DMS153 (cell line): ENCODE measurements around the gene STMN3.
"Not testable (repeated sequence)": the region's sequence is repeated elsewhere in the genome, so short reads cannot be mapped to it uniquely, and the experiment has no call there.

Source experiments
- DNase-seq: peaks from one replicate; lab custom pipeline; 2025; lab: John Stamatoyannopoulos, UW

Gene STMN3

DNA sequence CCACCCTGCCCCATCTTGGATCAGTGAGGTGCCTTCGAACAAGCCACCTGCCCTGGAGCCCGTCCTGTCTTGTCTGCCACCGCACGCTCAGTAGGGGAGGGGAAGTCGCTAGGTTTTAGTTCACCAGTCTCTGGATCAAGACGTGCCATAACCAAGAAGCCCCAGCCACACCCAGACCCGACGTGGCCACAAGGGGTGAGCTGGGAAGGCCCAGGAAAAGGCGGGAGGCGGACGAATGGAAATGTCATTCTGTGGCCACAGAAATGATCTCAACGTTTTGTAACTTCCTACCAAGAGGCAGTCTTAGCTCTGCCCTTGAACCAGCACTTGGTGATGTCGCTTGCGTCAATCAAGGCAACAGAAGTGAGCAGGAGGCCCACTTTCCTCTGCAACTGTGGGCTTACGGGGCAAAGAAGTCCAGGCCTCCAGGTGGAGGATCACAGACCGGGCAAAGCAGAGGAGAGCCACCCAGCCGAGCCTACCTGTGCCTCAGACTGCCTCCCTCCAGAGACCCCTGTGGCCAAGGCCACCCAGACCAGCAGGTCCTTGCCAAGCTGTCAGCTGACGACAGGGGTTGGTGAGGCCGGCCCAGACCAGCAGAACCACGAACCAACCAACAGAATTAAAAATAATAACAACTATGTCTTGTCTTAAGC is 40.8 kb downstream of the STMN3 start:
- DNase-seq, result no peak

DNA sequence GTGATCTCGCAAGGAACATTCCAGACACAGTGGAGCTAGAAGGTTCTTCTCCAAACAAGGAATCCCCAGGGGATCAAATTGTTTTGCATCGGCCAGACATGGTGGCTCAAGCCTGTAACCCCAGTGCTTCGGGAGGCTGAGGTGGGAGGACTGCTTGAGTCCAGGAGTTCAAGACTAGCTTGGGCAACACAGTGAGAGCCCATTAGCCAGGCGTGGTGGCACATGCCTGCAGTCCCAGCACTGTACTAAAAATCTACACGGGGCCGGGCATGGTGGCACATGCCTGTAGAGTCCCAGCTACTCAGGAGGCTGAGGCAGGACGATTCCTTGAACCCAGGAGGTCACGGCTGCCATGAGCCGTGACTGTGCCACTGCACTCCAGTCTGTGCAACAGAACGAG is 41.6 kb downstream of the STMN3 start:
- DNase-seq, result no peak

DNA sequence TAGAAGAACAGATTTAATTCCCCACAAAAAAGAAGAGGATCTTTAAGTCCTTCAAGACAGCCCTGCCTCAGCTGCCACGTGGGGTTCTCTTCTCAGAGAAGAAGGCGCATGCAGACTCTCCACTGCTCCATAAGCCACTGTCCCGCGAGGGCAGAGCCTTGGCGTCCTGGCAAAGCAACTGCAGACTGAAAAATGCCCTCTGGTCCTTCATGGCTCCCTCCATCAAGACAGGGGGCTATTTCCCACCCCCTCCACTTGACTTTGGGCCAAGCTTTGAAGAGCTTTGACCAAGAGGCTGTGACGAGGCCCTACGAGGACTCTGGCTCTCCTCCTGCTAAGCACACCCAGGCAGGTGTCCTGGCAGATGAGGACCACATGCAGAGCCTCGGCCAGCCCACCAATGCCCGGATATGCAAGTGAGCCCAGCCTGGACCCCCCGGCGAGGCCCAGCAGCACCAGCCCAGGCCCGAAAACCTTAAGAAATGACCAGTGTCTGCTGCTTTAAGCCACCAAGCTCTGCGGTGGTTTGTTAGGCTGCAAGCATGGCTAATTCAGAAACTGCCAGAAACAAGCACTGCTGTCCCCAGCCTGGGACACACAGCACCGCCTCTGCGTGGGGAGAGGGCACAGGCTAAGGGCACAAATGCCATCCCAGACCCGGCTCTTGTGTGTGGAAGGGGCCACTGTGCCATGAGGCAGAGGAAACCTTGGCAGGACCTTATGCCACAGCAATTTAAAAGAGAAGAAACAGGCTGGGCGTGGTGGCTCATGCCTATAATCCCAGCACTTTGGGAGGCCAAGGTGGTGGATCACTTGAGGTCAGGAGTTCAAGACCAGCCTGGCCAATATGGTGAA is 42.4 kb downstream of the STMN3 start:
- no peak for DNase-seq

DNA sequence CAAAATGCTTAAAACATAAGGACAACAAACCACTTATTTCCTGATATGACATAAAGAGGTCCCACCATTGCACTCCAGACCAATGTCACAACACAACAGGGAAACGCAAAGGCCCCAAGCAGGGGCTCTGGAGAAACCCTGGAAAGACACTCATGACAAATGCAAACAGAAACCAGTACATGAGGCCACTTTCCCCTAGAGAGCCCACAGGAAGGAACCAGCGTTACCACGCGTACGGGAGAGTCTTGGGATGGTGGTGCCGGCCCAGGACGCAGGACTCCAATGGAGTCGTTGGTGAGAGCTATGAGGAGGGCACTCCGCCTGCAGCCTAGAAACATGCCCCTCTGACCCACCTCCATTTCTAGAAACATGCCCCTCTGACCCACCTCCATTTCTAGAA is 46.5 kb downstream of the STMN3 start:
- no peak for DNase-seq

DNA sequence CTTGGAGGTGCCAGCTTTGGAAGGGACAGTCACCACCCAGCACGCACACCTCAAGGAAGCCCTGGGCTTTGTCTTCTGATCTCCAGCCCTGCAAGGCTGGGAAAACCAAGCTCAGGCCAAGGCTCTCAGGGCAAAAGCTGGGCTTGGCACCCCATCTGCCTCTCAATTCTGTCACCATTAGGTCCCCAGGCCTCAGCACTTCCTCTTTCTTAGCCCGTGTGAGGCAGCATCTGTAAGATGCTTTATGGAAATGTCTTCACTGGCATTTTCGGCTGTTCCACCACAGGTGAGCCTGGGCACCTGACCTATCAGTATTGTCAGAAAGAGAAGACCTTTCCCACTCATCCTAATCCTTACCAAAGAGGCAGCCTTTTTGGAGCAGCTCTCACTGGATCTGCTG is 50.9 kb downstream of the STMN3 start:
- DNase-seq, result no peak

DNA sequence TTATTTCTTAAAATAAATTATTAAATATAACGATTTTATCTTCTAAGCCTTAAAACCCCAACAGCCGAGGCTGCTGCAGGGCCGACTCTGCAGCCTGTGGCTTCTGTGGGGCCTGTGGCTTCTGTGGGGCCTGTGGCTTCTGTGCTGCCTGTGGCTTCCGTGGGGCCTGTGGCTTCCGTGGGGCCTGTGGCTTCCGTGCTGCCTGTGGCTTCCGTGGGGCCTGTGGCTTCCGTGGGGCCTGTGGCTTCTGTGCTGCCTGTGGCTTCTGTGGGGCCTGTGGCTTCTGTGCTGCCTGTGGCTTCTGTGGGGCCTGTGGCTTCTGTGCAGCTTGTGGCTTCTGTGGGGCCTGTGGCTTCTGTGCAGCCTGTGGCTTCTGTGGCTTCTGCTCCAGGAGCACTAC is 51.5 kb downstream of the STMN3 start:
- not testable (repeated sequence) for DNase-seq

DNA sequence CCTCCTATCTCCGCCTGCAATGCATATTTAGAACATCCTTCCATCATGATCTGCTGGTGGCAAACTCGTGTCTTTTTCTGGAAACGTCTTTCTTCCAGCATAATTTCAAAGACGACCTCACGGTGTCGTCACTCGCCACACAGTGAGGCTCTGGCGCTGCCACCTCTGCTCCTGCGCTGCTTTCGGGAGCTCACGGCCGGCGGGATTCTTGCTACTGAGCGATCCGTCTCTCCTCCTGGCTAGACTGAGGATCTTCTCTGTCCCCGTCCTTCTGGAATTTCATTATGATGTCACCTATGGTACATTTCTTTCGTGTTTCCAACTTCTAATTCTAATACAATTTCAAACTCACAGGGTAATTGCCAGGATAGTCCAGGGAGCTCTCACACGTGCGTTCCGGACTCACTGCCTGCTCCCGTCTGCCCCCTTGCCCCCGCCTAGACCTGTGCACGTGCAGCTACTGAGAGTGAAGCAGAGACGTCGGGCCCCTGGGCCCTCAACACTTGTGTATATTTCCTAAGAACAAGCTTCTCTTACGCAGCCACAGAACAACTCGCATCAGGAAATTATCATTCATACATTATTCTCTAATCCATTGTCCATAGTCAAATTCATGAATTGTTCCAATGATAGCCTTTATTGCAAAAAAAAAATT is 53.7 kb downstream of the STMN3 start:
- no peak for DNase-seq

DNA sequence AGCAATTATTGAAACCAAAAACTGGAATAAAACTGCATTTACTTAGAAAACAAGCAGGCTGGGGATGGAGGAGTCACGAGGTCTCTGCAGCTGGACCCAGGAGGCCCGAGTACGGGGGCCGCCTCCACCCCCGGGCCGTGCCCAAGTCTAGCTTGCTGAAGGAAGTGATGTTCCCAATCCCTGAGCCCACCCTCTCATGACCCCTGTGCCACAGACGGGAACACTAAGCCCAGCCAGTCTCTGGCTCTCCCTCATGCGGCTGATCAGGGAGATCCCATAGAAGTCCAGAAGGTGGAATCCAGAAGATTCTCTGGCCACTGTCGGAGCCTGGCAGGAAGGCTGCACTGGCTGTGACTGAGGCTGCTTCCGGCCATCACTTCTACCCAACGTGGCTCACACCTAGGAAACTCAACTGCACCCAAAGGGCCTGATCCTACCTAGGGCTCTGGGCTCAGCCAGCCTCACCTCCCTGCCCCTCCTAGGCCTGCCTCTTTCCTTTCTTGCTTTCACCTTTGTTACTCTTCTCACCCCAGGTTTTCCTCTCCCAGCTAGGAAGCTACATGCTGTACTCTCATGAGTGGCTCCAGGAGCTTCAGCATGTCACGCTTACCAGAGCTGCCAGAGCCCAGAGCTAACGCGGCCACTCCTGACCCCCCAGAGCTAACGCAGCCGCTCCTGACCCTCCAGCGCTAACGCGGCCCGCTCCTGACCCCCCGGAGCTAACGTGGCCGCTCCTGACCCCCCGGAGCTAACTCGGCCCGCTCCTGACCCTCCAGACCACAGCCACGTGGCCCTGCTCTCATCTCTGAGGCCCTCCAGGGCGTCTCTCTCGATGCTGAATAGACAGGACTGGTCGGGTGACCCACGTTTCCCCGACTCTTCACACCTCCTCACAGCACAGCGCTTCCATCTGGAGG is 54.5 kb downstream of the STMN3 start:
- DNase-seq, result no peak

DNA sequence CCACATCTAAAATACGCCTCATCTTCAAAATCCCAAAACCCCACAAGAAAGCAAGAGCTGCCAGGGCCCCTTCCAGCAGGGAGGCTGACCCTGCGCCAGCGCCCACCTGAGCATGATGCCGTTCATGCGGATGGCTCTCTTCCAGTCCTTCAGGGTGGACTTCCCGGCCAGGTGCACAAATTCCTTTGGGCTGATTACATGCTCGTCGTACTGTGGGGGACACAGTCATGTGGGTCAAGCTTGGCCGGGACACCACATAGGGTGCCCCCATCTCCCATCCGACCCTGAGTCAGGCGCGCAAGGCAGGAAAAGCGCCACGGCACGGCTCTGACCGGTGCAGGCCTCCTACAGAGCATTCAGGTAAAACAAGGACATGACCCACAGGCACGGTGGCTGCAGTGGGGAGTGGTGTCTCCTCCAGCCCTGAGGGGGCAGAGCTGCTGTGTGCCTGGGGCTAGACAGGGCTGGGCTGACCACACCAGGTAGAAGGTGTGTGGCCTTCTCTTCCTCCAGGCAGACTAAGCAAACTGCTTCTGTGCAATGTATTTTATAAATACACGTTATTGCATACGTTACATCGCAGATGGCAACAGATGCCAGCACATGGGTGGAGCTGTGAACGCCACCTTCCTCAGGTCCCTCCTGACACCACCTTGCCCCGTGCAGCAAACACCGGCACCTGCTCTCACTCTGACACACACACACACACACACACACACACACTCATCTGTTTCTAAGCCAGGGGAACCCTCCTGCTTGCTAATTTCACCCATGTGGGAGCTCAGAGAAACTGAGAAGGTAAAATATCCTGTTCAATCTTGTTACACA is 55.4 kb downstream of the STMN3 start:
- no peak for DNase-seq

DNA sequence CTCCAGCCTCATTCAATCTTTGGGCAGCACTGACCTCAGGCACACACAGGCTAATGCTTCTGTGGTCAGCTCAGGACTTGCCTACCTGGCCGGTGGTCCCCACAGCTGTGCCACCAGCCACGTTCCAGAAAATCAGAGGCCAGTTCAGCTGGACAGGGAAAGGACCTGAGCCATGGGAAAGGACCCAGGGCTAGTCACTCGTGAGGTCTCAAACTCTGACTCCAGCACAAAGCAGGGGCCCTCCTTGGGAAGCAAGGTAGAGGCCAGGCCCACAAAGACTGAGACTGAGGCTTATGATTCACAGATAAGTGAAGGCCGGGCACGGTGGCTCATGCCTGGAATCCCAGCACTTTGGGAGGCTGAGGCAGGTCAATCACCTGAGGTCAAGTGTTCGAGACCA is 56.8 kb downstream of the STMN3 start:
- no peak for DNase-seq

DNA sequence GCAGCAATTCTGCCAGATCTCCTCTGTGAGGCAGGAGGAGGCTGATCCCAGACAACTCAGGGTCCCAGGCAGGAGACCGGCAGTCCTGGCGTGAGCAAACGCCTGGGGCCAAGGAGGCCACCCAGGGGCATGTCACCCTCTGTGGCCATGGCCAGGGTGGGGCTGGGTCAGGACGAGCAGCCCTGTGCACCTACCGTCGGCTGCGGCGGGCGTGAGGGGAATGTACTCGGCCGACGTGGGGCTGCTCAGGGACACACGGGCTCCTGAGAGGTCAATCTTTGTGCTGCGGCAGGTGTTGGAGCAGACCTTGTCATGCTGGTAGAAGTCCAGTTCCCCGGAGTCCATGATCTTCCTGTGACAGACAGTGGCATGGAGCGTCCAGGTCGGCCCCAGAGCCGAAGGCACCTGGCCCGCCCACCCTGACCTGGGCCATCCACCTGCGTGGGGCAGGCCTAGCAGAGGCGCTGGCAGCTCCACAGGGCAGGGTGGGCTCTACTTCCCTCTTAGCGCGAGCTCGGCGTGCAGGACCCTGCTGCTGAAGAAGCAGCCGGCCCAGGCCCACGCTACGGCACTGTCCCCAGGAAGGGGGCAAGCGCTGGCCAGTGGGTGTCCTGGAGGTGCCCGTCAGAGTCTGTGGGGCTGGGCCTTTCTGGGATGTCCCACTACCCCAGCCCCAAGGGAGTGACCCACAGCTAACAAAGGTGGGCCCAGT is 57.7 kb downstream of the STMN3 start:
- no peak for DNase-seq

DNA sequence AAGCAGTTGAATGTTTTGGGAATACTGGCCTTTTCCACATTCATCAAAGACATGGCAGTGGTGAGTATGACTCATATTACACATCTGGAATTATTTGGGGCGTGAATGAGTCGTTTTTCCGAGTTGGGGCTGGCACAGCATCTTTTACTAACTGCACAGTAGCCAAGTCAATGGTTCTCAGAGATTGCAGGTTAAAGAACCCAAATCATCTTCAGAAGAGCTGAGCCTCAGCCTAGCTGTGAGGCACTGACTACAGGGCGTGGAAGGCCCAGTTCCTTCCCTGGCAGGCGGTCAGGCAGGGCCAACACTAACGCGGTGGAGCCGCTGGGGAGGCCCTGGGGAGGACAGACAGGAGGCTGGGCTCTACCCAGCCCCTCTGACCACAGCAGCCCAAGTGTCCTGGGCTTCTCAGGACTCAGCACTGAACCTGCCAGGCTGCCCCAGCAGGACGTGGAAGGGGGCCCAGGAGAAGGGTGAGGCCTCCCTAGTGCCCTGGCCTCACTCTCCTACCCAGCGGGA is 59.1 kb downstream of the STMN3 start:
- DNase-seq, result no peak

DNA sequence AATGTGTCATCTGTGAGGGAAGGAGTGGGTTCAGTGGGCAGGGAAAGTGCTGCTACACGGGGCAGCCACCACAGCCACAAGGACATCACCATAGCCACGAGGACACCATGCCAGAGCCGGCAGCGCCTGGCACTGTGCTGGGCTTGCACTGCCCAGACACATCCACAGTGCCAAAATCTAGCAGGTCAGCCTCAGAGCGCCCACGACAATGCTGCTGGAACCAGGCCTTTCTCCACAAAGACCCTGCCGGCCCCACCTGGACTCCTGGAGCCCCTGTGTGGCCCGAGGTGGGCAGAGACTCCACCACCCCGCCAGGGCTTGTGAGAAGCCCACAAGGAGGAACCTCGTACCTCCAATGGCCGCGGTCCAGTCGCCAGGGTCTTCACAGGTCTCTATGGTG is 60.6 kb downstream of the STMN3 start:
- no peak for DNase-seq

DNA sequence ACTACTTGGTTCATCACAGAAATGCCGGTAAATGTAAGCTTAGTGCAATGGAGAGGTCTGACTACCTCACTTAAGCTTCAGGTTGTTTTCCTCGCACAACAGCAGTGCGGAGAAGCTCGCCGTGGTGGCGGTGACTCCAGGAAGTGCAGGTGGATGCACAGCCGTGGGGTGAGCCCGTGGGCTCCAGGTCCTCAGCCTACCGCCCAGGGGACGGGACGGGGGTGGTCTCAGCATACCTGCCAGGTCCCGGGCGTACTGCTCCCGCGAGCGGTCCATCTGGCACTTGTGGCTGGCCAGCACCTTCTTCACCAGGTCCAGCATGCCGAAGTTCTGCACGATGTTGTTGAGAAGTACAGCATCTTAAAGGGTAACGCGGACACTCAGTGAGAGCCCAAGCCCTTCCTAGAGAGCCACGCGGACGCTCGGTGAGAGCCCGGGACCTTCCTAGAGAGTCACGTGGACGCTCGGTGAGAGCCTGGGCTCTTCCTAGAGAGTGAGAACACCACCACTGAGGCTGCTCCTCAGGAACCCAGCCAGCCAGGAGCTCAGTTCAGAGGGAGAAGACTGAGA is 61.4 kb downstream of the STMN3 start:
- DNase-seq, result no peak

DNA sequence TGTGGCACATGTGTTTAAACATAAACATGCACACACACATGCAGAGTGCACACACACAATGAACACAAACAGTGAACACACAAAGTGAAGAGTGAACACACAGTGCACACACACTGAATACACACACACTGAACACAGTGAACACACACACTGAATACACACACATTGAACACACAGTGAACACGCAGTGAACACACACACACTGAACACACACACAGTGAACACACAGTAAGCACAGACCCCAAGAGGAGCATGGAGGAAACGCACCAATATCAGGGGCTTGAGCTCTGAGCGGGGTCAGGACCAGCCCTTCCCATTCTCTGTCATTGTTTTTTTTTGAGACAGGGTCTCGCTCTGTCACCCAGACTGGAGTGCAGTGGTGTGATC is 62.1 kb downstream of the STMN3 start:
- DNase-seq, result no peak

DNA sequence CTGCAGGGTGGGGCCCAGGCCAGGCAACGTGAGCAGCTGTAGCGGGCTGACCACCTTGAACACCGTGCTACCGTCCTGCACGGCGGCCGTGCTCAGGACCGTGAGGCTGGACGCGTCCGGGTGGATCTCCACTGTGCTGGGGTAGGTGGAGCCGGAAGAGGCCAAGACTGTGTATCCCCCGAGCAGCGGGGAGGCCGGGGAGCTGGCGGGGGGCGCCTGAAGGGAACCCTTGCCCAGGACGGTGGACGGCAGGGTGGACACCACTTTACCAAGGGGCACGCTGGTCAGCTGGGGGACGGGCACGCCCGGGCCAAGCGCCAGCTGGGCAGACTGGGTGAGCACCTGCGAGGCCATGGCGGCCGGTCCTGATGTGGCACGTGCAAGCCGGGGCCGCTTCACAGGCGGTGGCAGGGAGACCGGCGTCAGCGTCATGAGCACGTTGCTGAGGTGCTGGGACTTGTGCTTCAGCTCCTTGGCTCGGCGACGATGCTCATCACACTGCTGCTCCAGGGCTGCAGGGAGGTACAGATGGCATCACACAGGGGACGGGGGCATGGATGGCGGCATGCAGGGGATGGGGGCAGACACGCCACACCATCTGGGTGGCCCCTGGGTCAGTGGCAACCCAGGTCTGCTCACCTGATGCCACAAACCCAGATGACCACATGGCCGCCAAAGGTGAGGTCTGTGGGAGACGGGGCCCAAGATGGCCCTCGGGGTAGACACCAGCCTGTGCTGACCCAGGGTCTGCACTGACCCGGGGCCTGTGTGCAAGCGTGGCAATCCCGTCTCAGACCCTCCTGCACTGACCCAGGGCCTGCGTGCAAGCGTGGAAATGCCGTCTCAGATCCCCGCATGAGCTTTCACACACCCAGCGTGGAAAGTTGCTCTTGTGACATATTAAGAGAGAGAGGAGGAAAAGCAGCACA is 62.7 kb downstream of the STMN3 start:
- no peak for DNase-seq
